GM23248 (cell line): ENCODE measurements around the gene UBAC2. TPM values are rescaled to one million over a fixed set of nuclear protein-coding genes. Genes with fewer than 3 reads are reported as not detected.
A peak's percentile ranks its signal among the peaks of the same experiment; 100 is the strongest.

Experiments used
- DNase-seq: peaks from one replicate; pipeline ENCODE4 v3.0.0-alpha.2; 2015
- H2AFZ ChIP-seq: fragments of 200-600 bp; sonication (generic); 2 replicates; pipeline ENCODE4 v1.6.1; 2016; ENCODE audit warnings: antibody characterized with exemption
- H3F3A ChIP-seq: fragments of 200-600 bp; sonication (generic); 2 replicates; pipeline ENCODE4 v1.6.1; 2016; ENCODE audit warnings: mild to moderate bottlenecking, antibody characterized with exemption, mixed run types; ENCODE audit not compliant: insufficient read depth
- H3K27ac ChIP-seq: fragments of 200-600 bp; sonication (generic); 2 replicates; pipeline ENCODE4 v1.5.1; 2016; ENCODE audit warnings: mild to moderate bottlenecking
- H3K27me3 ChIP-seq: fragments of 200-600 bp; sonication (generic); replicated peaks from 2 replicates; pipeline ENCODE4 v1.6.1; 2016; ENCODE audit warnings: mild to moderate bottlenecking; ENCODE audit not compliant: insufficient read depth
- H3K36me3 ChIP-seq: fragments of 200-600 bp; sonication (generic); 2 replicates; pipeline ENCODE4 v1.6.1; 2016; ENCODE audit warnings: low read depth, mild to moderate bottlenecking
- H3K4me1 ChIP-seq: fragments of 200-600 bp; sonication (generic); 2 replicates; pipeline ENCODE4 v1.6.1; 2016; ENCODE audit warnings: mild to moderate bottlenecking; ENCODE audit not compliant: insufficient read depth
- H3K4me2 ChIP-seq: fragments of 200-600 bp; sonication (generic); one replicate; pipeline ENCODE4 v1.6.1; 2016; ENCODE audit warnings: mild to moderate bottlenecking; ENCODE audit not compliant: unreplicated experiment
- H3K4me3 ChIP-seq: fragments of 200-600 bp; sonication (generic); 2 replicates; pipeline ENCODE4 v1.5.1; 2016; ENCODE audit warnings: mild to moderate bottlenecking
- H3K79me2 ChIP-seq: fragments of 200-600 bp; sonication (generic); 2 replicates; pipeline ENCODE4 v1.6.1; 2016; ENCODE audit warnings: mild to moderate bottlenecking; ENCODE audit not compliant: insufficient read depth
- H3K9ac ChIP-seq: fragments of 200-600 bp; sonication (generic); 2 replicates; pipeline ENCODE4 v1.6.1; 2016; ENCODE audit warnings: mild to moderate bottlenecking
- H3K9me2 ChIP-seq: fragments of 200-600 bp; sonication (generic); 2 replicates; pipeline ENCODE4 v1.6.1; 2016; ENCODE audit warnings: mixed run types, mild to moderate bottlenecking, moderate library complexity; ENCODE audit not compliant: insufficient read depth
- H3K9me3 ChIP-seq: fragments of 200-600 bp; sonication (generic); one replicate; pipeline ENCODE4 v1.6.1; 2017; ENCODE audit warnings: low read depth
- H4K20me1 ChIP-seq: fragments of 200-600 bp; sonication (generic); 2 replicates; pipeline ENCODE4 v1.6.0; 2016; ENCODE audit not compliant: insufficient read depth
- EZH2 ChIP-seq: fragments of 200-600 bp; sonication (generic); IDR thresholded peaks from 2 replicates; pipeline ENCODE4 v1.6.1; 2018; ENCODE audit warnings: antibody characterized with exemption, mild to moderate bottlenecking; ENCODE audit not compliant: insufficient read depth, poor library complexity, severe bottlenecking
- EZH2phosphoT487 ChIP-seq: fragments of 200-600 bp; sonication (generic); IDR thresholded peaks from 2 replicates; pipeline ENCODE4 v1.6.1; 2018; ENCODE audit warnings: antibody characterized with exemption, moderate library complexity, mild to moderate bottlenecking, low read depth; ENCODE audit not compliant: insufficient read depth
- WGBS, 2 experiments: methylation state at CpG; one replicate each; pipeline ENCODE4 v1.1.6; 2015 to 2017; ENCODE audit warnings: low lambda C conversion rate in 2 of 2, low coverage in 1 of 2; ENCODE audit errors: missing lambda C conversion rate in 2 of 2; 5-methylcytosine and 5-hydroxymethylcytosine counted together
- in situ Hi-C: fragments of 300-500 bp; cut with MboI; formaldehyde crosslinking; loops from 2 replicates; pipeline ENCODE4 v1.15.0; 2020
- polyA plus RNA-seq: library from polyadenylated mRNA; unstranded; fragments of >200 nt; fragmentation: Nextera tagmentation; extraction: Ambion mirVana; gene quantifications from 2 replicates; pipeline ENCODE4 v1.2.1, GENCODE V29; 2016
- total RNA-seq: library from RNA; depleted of rRNA; stranded (reverse); fragments of >200 nt; shearing (Covaris generic); gene quantifications from 2 replicates; pipeline ENCODE4 v1.2.3, GENCODE V29; 2014

The UBAC2 gene
- total and polyA plus RNA-seq, 2 experiments from 2014 or later = 66.1 to 95.9 TPM

GRCh38 chr13:99267927-99268326, 67.3 kb downstream of the UBAC2 start:
- Histone ChIP-seq H3K9me2 (no peaks in the 10 kb centered on the region), H4K20me1 (no peaks in the 10 kb centered on the region), H3K4me3 (no peak overlapping the region), H3K36me3 (no peaks in the 10 kb centered on the region), H3K27ac (no peak overlapping the region), H3K4me2 (no peak overlapping the region), H3K4me1 (no peaks in the 10 kb centered on the region), H3K27me3 (no peaks in the 10 kb centered on the region), H3K9ac (no peak overlapping the region), H3K9me3 (no peaks in the 10 kb centered on the region), H3K79me2 (no peaks in the 10 kb centered on the region; the same call in 1 of the 2 replicates), H3F3A (no peaks in the 10 kb centered on the region; the same call in 1 of the 2 replicates), H2AFZ (no peak overlapping the region)
- in situ Hi-C loops = loop anchor here (10.0 kb wide), 1 partner anchor 93 kb away; no protein-coding TSS in a partner anchor
- TF ChIP-seq EZH2phosphoT487 (no peak), EZH2 (no peak)
- 97 to 98% methylated on average over 4 of the region's 4 CpGs for WGBS, 2 experiments
- no peak for DNase-seq

DNA sequence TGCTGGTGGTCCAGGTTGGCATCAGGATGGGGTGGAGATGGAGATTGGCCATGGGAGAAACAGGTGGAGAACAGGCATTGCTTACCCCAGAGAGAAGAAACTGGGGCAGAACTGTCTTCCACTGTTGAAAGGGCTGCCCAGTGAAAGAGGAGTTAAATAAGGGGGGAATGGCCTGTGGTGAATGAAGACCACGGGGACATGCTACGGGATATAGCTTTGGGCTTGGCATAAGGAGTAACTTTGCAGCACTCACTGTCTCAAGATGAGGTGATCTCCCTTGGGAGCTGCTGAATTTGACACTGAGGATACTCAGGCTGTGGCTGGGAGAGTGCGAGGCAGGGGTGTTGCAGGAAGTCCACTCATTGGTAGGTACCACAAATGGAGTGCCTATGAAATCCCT, 68.2 kb downstream of the UBAC2 start:
- Histone ChIP-seq H3K79me2 (no peaks in the 10 kb centered on the region; the same call in 1 of the 2 replicates), H3K4me3 (no peak overlapping the region), H3K27me3 (no peaks in the 10 kb centered on the region), H3K4me1 (no peaks in the 10 kb centered on the region), H3K9me3 (no peaks in the 10 kb centered on the region), H3K27ac (no peak overlapping the region), H3K36me3 (no peaks in the 10 kb centered on the region), H3K4me2 (no peak overlapping the region), H3F3A (no peaks in the 10 kb centered on the region; the same call in 1 of the 2 replicates), H3K9ac (no peak overlapping the region), H4K20me1 (no peaks in the 10 kb centered on the region), H3K9me2 (no peaks in the 10 kb centered on the region), H2AFZ (no peak overlapping the region)
- 80 to 82% methylated on average over 3 of the region's 3 CpGs for WGBS, 2 experiments
- TF ChIP-seq EZH2phosphoT487 = no peak
- no peak for TF ChIP-seq EZH2
- in situ Hi-C loops = loop anchor here (10.0 kb wide), 1 partner anchor 94 kb away; no protein-coding TSS in a partner anchor
- no peak for DNase-seq

GRCh38 chr13:99269627-99270241, 69.1 kb downstream of the UBAC2 start:
- Histone ChIP-seq H3K79me2 (no peaks in the 10 kb centered on the region; the same call in 1 of the 2 replicates), H3K9me2 (no peaks in the 10 kb centered on the region), H3K36me3 (no peaks in the 10 kb centered on the region), H3K27me3 (no peaks in the 10 kb centered on the region), H3K4me2 (no peak overlapping the region), H3K9me3 (no peaks in the 10 kb centered on the region), H3K27ac (no peak overlapping the region), H3K4me1 (peaks cover 1% of the 10 kb centered on the region), H4K20me1 (0 out of 2 replicates have a peak, but pooled peaks cover 1% of the 10 kb centered on the region), H2AFZ (no peak overlapping the region), H3F3A (peaks cover 5% of the 10 kb centered on the region), H3K4me3 (no peak overlapping the region), H3K9ac (no peak overlapping the region)
- WGBS, 2 experiments = 32 to 43% methylated on average over 3 of the region's 3 CpGs
- in situ Hi-C loops = loop anchor here (5.0 to 10.0 kb wide), 2 partner anchors 95 to 168 kb away; no protein-coding TSS in a partner anchor
- peak; percentile 84 for DNase-seq
- TF ChIP-seq EZH2phosphoT487 = no peak
- no peak for TF ChIP-seq EZH2

- no peaks in the 10 kb centered on the region for H3K9me3 ChIP-seq
- H3K9me2 ChIP-seq = no peaks in the 10 kb centered on the region
- H3K4me3 ChIP-seq = no peak overlapping the region
- peaks cover 7% of the 10 kb centered on the region for H3K4me1 ChIP-seq
- H4K20me1 ChIP-seq = 0 out of 2 replicates have a peak, but pooled peaks cover 3% of the 10 kb centered on the region
- H3K36me3 ChIP-seq = no peaks in the 10 kb centered on the region
- in situ Hi-C loops = loop anchor here (5.0 kb wide), 1 partner anchor 167 kb away; no protein-coding TSS in a partner anchor
- no peak overlapping the region for H3K9ac ChIP-seq
- no peak for TF ChIP-seq EZH2
- peaks cover 8% of the 10 kb centered on the region for H3F3A ChIP-seq
- H3K79me2 ChIP-seq = no peaks in the 10 kb centered on the region; the same call in 1 of the 2 replicates
- 85 to 86% methylated on average over 2 of the region's 2 CpGs for WGBS, 2 experiments
- no peaks in the 10 kb centered on the region for H3K27me3 ChIP-seq
- no peak for DNase-seq
- no peak overlapping the region for H3K27ac ChIP-seq
- no peak overlapping the region for H3K4me2 ChIP-seq
- no peak overlapping the region for H2AFZ ChIP-seq
These were observed 69.9 kb downstream of the UBAC2 start for GRCh38 chr13:99270518-99270917.
